SK-N-SH treated with all-trans-retinoic acid at 6 μM for 48 hours (cell line): ENCODE data around the gene OPN4.

Experiments used
- ARNTL ChIP-seq: fragments of 450-650 bp; formaldehyde crosslinking; IDR thresholded peaks from 2 replicates; pipeline ENCODE4 v1.5.0; 2020; ENCODE audit warnings: low read depth, mild to moderate bottlenecking, moderate library complexity, borderline replicate concordance
- BACH2 ChIP-seq: fragments of 250-450 bp; sonication (Bioruptor Pico); IDR thresholded peaks from 2 replicates; pipeline ENCODE4 v1.9.0; 2021; ENCODE audit warnings: mild to moderate bottlenecking, borderline replicate concordance
- CREB5 ChIP-seq: fragments of 250-450 bp; sonication (Bioruptor Pico); IDR thresholded peaks from 2 replicates; pipeline ENCODE4 v1.5.1; 2020; ENCODE audit warnings: low read depth, mild to moderate bottlenecking, moderate library complexity
- ESRRG ChIP-seq: fragments of 250-450 bp; sonication (Bioruptor Pico); IDR thresholded peaks from 2 replicates; pipeline ENCODE4 v1.6.1; 2021; ENCODE audit warnings: mild to moderate bottlenecking
- GLIS3 ChIP-seq: fragments of 250-450 bp; sonication (Bioruptor Pico); IDR thresholded peaks from 2 replicates; pipeline ENCODE4 v1.5.0; 2020; ENCODE audit warnings: mild to moderate bottlenecking, moderate library complexity
- OSR1 ChIP-seq: fragments of 250-450 bp; sonication (Bioruptor Pico); IDR thresholded peaks from 2 replicates; pipeline ENCODE4 v1.8.0; 2022; ENCODE audit warnings: moderate library complexity, mild to moderate bottlenecking, inconsistent platforms
- PATZ1 ChIP-seq: fragments of 250-450 bp; sonication (Bioruptor Pico); IDR thresholded peaks from 2 replicates; pipeline ENCODE4 v1.8.0; 2020; ENCODE audit warnings: mild to moderate bottlenecking, moderate library complexity, borderline replicate concordance
- RARB ChIP-seq: fragments of 250-450 bp; sonication (Bioruptor Pico); IDR thresholded peaks from 2 replicates; pipeline ENCODE4 v1.8.0; 2021; ENCODE audit warnings: mild to moderate bottlenecking, moderate library complexity
- SNAI2 ChIP-seq: fragments of 250-450 bp; sonication (Bioruptor Pico); IDR thresholded peaks from 2 replicates; pipeline ENCODE4 v1.5.0; 2020; ENCODE audit warnings: mild to moderate bottlenecking, moderate library complexity
- TOX ChIP-seq: fragments of 250-450 bp; sonication (Bioruptor Pico); IDR thresholded peaks from 2 replicates; pipeline ENCODE4 v1.8.0; 2021; ENCODE audit warnings: mild to moderate bottlenecking, moderate library complexity, borderline replicate concordance
- ZC3H10 ChIP-seq: fragments of 250-450 bp; sonication (Bioruptor Pico); IDR thresholded peaks from 2 replicates; pipeline ENCODE4 v1.5.1; 2021; ENCODE audit warnings: mild to moderate bottlenecking, moderate library complexity
- ZFP30 ChIP-seq: fragments of 450-650 bp; formaldehyde crosslinking; IDR thresholded peaks from 2 replicates; pipeline ENCODE4 v1.5.0; 2022; ENCODE audit warnings: mild to moderate bottlenecking, moderate library complexity
- ZNF70 ChIP-seq: fragments of 450-650 bp; formaldehyde crosslinking; IDR thresholded peaks from 2 replicates; pipeline ENCODE4 v1.5.0; 2020; ENCODE audit warnings: mild to moderate bottlenecking, moderate library complexity
- ZNF8 ChIP-seq: fragments of 450-650 bp; formaldehyde crosslinking; IDR thresholded peaks from 2 replicates; pipeline ENCODE4 v1.5.0; 2020; ENCODE audit warnings: mild to moderate bottlenecking, moderate library complexity

GRCh38 chr10:86671985-86672710, 17.8 kb downstream of the OPN4 start:
- TF ChIP-seq CREB5 (CRISPR knock-in tag) (no peak), BACH2 (CRISPR knock-in tag) (no peak), ESRRG (CRISPR knock-in tag) (no peak), ZFP30 (CRISPR knock-in tag) (no peak), PATZ1 (no peak), RARB (CRISPR knock-in tag) (no peak), ZNF8 (CRISPR knock-in tag) (no peak), ARNTL (CRISPR knock-in tag) (no peak), ZC3H10 (no peak), TOX (CRISPR knock-in tag) (no peak), ZNF70 (CRISPR knock-in tag) (no peak), OSR1 (no peak), GLIS3 (CRISPR knock-in tag) (no peak), SNAI2 (CRISPR knock-in tag) (no peak)
